ENCODE measurements around the gene CTU2.

CTU2 gene

DNA sequence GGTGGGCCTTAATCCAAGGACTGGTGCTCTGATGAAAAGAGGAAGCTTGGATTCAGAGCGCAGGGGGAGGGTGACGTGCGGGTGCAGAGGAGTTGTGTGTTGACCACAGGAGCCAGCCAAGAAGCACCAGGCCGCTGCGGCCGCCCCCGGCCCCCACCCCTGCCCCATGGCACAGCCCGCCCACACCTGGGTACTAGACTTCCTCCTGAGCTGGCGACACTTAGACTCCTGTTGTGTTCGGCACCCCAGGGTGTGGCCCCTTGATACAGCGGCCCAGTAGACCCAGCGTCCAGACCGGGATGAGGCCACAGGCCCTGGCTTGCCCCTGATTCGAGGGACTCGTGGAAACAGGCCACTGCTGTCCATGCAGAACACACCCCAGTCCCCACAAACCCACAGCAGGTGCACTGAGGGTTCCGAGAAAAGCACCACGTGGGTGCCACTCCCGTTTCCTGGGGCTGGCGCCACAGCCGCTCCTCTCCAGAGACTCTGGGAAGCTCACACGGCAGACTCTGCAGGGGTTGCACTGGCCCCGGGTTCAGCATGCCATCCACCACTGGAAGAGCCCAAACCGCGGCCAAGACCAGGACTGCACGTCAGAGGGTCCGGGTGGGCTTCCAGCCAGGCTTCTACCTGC is 14.3 kb upstream of the CTU2 start:
- DNase-seq (ENCODE audit: low spot score) = no peak
- ATAC-seq (ENCODE audit: low read depth) = no peak
- H3K9me3 ChIP-seq (ENCODE audit: severe bottlenecking) = no peaks in the 10 kb centered on the region

GRCh38 chr16:88692861-88693260 is 13.4 kb upstream of the CTU2 start:
- no peak for TF ChIP-seq CTCF (IDR thresholded peaks at IDR 0.05; ENCODE audit: poor library complexity, severe bottlenecking)
- Histone ChIP-seq H3K36me3 (ENCODE audit: low read depth) (peaks cover 8% of the 10 kb centered on the region), H3K4me3 (ENCODE audit: severe bottlenecking) (no peak overlapping the region), H3K4me1 (ENCODE audit: insufficient read depth, poor library complexity, severe bottlenecking) (no peaks in the 10 kb centered on the region), H3K27ac (ENCODE audit: poor library complexity, severe bottlenecking) (no peak overlapping the region), H3K9me3 (ENCODE audit: severe bottlenecking) (no peaks in the 10 kb centered on the region), H3K27me3 (ENCODE audit: insufficient read depth, poor library complexity, severe bottlenecking) (peaks cover 10% of the 10 kb centered on the region)
- no peak for ATAC-seq (ENCODE audit: low read depth)
- DNase-seq (ENCODE audit: low spot score) = no peak

More for the DNA sequence above, 14.3 kb upstream of the CTU2 start:
- Histone ChIP-seq H3K27ac (ENCODE audit: poor library complexity, severe bottlenecking) (no peak overlapping the region), H3K4me1 (ENCODE audit: insufficient read depth, poor library complexity, severe bottlenecking) (no peaks in the 10 kb centered on the region), H3K36me3 (ENCODE audit: low read depth) (peaks cover 3% of the 10 kb centered on the region), H3K4me3 (ENCODE audit: severe bottlenecking) (no peak overlapping the region), H3K27me3 (ENCODE audit: insufficient read depth, poor library complexity, severe bottlenecking) (peaks cover 17% of the 10 kb centered on the region)
- TF ChIP-seq CTCF (IDR thresholded peaks at IDR 0.05; ENCODE audit: poor library complexity, severe bottlenecking) = no peak

GRCh38 chr16:88693420-88694177 is 12.7 kb upstream of the CTU2 start:
- no peaks in the 10 kb centered on the region for H3K9me3 ChIP-seq (ENCODE audit: severe bottlenecking)
- H3K27ac ChIP-seq (ENCODE audit: poor library complexity, severe bottlenecking) = no peak overlapping the region
- TF ChIP-seq CTCF (IDR thresholded peaks at IDR 0.05; ENCODE audit: poor library complexity, severe bottlenecking) = no peak
- no peak overlapping the region for H3K4me3 ChIP-seq (ENCODE audit: severe bottlenecking)
- H3K36me3 ChIP-seq (ENCODE audit: low read depth) = peaks cover 16% of the 10 kb centered on the region
- peaks cover 4% of the 10 kb centered on the region for H3K27me3 ChIP-seq (ENCODE audit: insufficient read depth, poor library complexity, severe bottlenecking)
- DNase-seq (ENCODE audit: low spot score) (no peak), ATAC-seq (ENCODE audit: low read depth) (no peak)
- H3K4me1 ChIP-seq (ENCODE audit: insufficient read depth, poor library complexity, severe bottlenecking) = no peaks in the 10 kb centered on the region

DNA sequence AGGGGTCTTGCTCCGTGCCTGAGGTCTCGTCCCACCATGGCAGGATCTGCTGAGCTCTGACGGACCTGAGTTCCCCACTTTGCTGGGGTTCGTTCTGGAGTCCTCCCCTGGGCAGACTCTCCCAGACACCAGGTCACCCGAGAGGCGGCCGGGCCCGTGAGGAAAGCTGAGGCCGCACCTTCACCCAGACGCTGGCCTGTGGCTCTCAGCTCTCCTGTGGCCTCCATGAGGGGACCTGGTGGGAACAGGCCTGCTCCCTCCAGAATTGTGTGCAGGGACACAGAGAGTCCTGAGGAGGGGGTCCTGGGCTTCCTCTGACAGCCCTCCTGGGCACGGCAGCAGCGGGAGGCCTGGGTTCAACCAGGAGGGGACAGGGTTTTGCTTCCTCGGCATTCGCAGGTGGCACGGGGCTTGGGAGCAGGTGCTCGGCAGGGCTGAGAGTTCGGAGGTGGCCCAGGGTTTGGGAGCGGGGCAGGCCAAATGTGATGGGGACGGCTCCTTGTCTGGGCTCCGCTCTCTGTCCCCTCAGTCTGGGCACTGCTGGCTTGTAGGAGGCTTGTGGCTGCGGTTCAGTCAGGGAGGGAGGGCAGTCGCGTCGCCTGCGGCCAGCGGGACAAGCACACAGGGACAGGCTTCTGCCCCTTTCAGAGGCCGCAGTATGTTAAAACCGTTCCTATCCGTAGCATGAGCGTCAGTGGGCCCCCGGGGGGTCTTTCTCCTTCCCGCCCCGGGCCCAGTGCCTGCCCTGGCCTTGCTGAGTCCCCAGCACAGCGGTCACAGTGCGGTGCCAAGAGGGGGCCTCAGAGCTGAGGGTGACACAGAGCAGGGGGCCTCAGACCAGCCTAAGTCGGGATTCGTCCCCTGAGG is 11.8 kb upstream of the CTU2 start:
- no peak for TF ChIP-seq CTCF (IDR thresholded peaks at IDR 0.05; ENCODE audit: poor library complexity, severe bottlenecking)
- ATAC-seq (ENCODE audit: low read depth) = no peak
- no peaks in the 10 kb centered on the region for H3K4me1 ChIP-seq (ENCODE audit: insufficient read depth, poor library complexity, severe bottlenecking)

More for the DNA sequence above, 11.8 kb upstream of the CTU2 start:
- H3K36me3 ChIP-seq (ENCODE audit: low read depth) = peaks cover 16% of the 10 kb centered on the region
- no peak overlapping the region for H3K4me3 ChIP-seq (ENCODE audit: severe bottlenecking)
- H3K9me3 ChIP-seq (ENCODE audit: severe bottlenecking) = no peaks in the 10 kb centered on the region
- H3K27ac ChIP-seq (ENCODE audit: poor library complexity, severe bottlenecking) = no peak overlapping the region
- H3K27me3 ChIP-seq (ENCODE audit: insufficient read depth, poor library complexity, severe bottlenecking) = no peaks in the 10 kb centered on the region
- DNase-seq (ENCODE audit: low spot score) = no peak

Data from RWPE2 (cell line).